B cell (primary cell): ENCODE data around the gene LAX1. TPM values are rescaled to one million over a fixed set of nuclear protein-coding genes. Genes with fewer than 3 reads are reported as not detected.
"Not testable (repeated sequence)": the region's sequence is repeated elsewhere in the genome, so short reads cannot be mapped to it uniquely, and the experiment has no call there.

Source experiments
- ATAC-seq: fragments of 200-7000 bp; cut with Tn5 transposase; one replicate; pipeline ENCODE4 v1.10.0; 2021; ENCODE audit warnings: low read depth, mild to moderate bottlenecking, moderate number of reproducible peaks, moderate library complexity
- CTCF ChIA-PET: fragments of 350-600 bp; sonication (Branson Sonifier 250); formaldehyde crosslinking; loops from one replicate; lab custom pipeline; 2021; ENCODE audit warnings: antibody characterized with exemption, inconsistent platforms; lab: Charles Lee
- POLR2A ChIA-PET: fragments of 350-600 bp; sonication (Branson Sonifier 250); formaldehyde crosslinking; loops from one replicate; lab custom pipeline; 2021; ENCODE audit warnings: antibody characterized with exemption; lab: Charles Lee
- DNase-seq: peaks from one replicate; pipeline ENCODE4 v3.0.0; 2013
- H2AFZ ChIP-seq: 2 replicates; pipeline ENCODE4 v1.6.1; 2012; ENCODE audit warnings: mild to moderate bottlenecking, low read depth, low read length; ENCODE audit not compliant: insufficient read depth, poor library complexity, severe bottlenecking
- H3K27ac ChIP-seq, 2 donors: 1 replicate in 1 of 2; 2 replicates in 1 of 2; pipeline ENCODE4 v1.5.1; 2012 to 2013; ENCODE audit warnings: low read length in 2 of 2, mild to moderate bottlenecking in 2 of 2, moderate library complexity in 1 of 2
- H3K27me3 ChIP-seq, 4 experiments: fragments of 200-600 bp in 1 of 4; sonication (generic) in 1 of 4; replicated peaks in 1 of 4; 1 replicate in 2 of 4; 2 replicates in 2 of 4; pipeline versions ENCODE4 v1.6.1 to v1.7.0; 2013 to 2016; ENCODE audit warnings: low read length in 3 of 4, mild to moderate bottlenecking in 2 of 4, mixed read lengths in 1 of 4, moderate library complexity in 1 of 4; ENCODE audit not compliant: insufficient read depth in 4 of 4, control insufficient read depth in 3 of 4; ENCODE audit errors: control extremely low read depth in 1 of 4
- H3K36me3 ChIP-seq, 2 experiments: replicated peaks in 1 of 2; 1 replicate in 1 of 2; 2 replicates in 1 of 2; pipeline versions ENCODE4 v1.6.1 to v1.7.1; 2013; ENCODE audit warnings: low read length in 1 of 2; ENCODE audit not compliant: insufficient read depth in 2 of 2, control insufficient read depth in 1 of 2; ENCODE audit errors: control extremely low read depth in 1 of 2, extremely low read depth in 1 of 2
- H3K4me1 ChIP-seq, 2 donors: fragments of 200-600 bp in 1 of 2; sonication (generic) in 1 of 2; 1 replicate in 1 of 2; 2 replicates in 1 of 2; pipeline versions ENCODE4 v1.5.1 to v1.6.1; 2013 to 2017; ENCODE audit warnings: low read length in 2 of 2; ENCODE audit not compliant: control insufficient read depth in 2 of 2, insufficient read depth in 2 of 2
- H3K4me2 ChIP-seq: replicated peaks from 2 replicates; pipeline ENCODE3; 2012; ENCODE audit warnings: mild to moderate bottlenecking, low read depth, low read length; ENCODE audit not compliant: poor library complexity, severe bottlenecking
- H3K4me3 ChIP-seq, 5 experiments: fragments of 200-600 bp in 1 of 5; sonication (generic) in 1 of 5; 1 replicate in 3 of 5; 2 replicates in 2 of 5; pipeline versions ENCODE4 v1.5.1 to v1.7.0; 2011 to 2016; ENCODE audit warnings: low read length in 4 of 5, mild to moderate bottlenecking in 4 of 5, low read depth in 2 of 5, control low read depth in 1 of 5, moderate library complexity in 1 of 5; ENCODE audit not compliant: insufficient read depth in 1 of 5; ENCODE audit errors: control extremely low read depth in 1 of 5, extremely low read depth in 1 of 5
- H3K79me2 ChIP-seq: fragments of 200-600 bp; sonication (generic); one replicate; pipeline ENCODE4 v1.6.0; 2016; ENCODE audit warnings: low read length; ENCODE audit not compliant: control insufficient read depth, insufficient read depth
- H3K9ac ChIP-seq: fragments of 200-600 bp; sonication (generic); 2 replicates; pipeline ENCODE4 v1.6.1; 2017; ENCODE audit warnings: mild to moderate bottlenecking, low read length, moderate library complexity
- H3K9me3 ChIP-seq, 3 donors: one replicate each; pipeline versions ENCODE4 v1.6.1 to v1.7.1; 2013; ENCODE audit warnings: low read length in 2 of 3; ENCODE audit not compliant: control insufficient read depth in 2 of 3, insufficient read depth in 1 of 3; ENCODE audit errors: control extremely low read depth in 1 of 3
- H4K20me1 ChIP-seq: 2 replicates; pipeline ENCODE4 v1.6.0; 2012; ENCODE audit warnings: mild to moderate bottlenecking, low read length; ENCODE audit not compliant: insufficient read depth, control insufficient read depth, poor library complexity, severe bottlenecking
- H3K27ac Mint-ChIP-seq: one replicate; pipeline ENCODE4 v1.8.0; 2021; ENCODE audit warnings: mixed read lengths
- H3K27me3 Mint-ChIP-seq: one replicate; pipeline ENCODE4 v1.8.0; 2021; ENCODE audit warnings: mixed read lengths
- H3K4me1 Mint-ChIP-seq: one replicate; pipeline ENCODE4 v1.8.0; 2021; ENCODE audit warnings: mixed read lengths
- H3K4me3 Mint-ChIP-seq: one replicate; pipeline ENCODE4 v1.8.0; 2021; ENCODE audit warnings: mixed read lengths
- H3K9me3 Mint-ChIP-seq: one replicate; pipeline ENCODE4 v1.8.0; 2022; ENCODE audit warnings: mixed read lengths; ENCODE audit not compliant: insufficient read depth
- CTCF ChIP-seq: fragments of 200-600 bp; IDR thresholded peaks from one replicate; pipeline ENCODE4 v1.8.0; 2022; ENCODE audit warnings: antibody characterized with exemption, mild to moderate bottlenecking
- EZH2 ChIP-seq: IDR thresholded peaks from 2 replicates; pipeline ENCODE4 v1.6.1; 2012; ENCODE audit warnings: borderline replicate concordance, low read depth, mild to moderate bottlenecking, moderate library complexity, low read length; ENCODE audit not compliant: insufficient read depth, poor library complexity, severe bottlenecking
- WGBS: methylation state at CpG from one replicate; pipeline ENCODE4 v1.1.5; 2013; ENCODE audit warnings: missing lambda C conversion rate; ENCODE audit not compliant: insufficient coverage; 5-methylcytosine and 5-hydroxymethylcytosine counted together
- intact Hi-C: fragments of 100-400 bp; cut with micrococcal nuclease; formaldehyde crosslinking; loops from one replicate; pipeline ENCODE4 v1.10.0; 2022
- polyA plus RNA-seq: library from polyadenylated mRNA; depleted of rRNA; stranded (reverse); fragments of >200 nt; gene quantifications from 2 replicates; pipeline ENCODE4 v1.2.3, GENCODE V29; 2012
- total RNA-seq, 2 donors: library from RNA; stranded (reverse); fragments of 120-200 nt in 1 of 2; gene quantifications; 1 replicate in 1 of 2; 2 replicates in 1 of 2; pipeline versions ENCODE4 v1.2.3 to v1.2.4, GENCODE V29; 2013 to 2022

LAX1 gene
- total and polyA plus RNA-seq, 2 donors (not counting 1 experiment from before 2014, with no cell fraction given), result 11.3 to 20.5 TPM

GRCh38 chr1:203760506-203760905, 4.5 kb upstream of the LAX1 start:
- no peak overlapping the region for H3K9ac ChIP-seq
- H3K4me1 ChIP-seq, result peaks cover 17 to 34% of the 10 kb centered on the region in 2 donors
- H3K79me2 ChIP-seq, result peaks cover 15% of the 10 kb centered on the region
- no peaks in the 10 kb centered on the region for H3K9me3 ChIP-seq
- H4K20me1 ChIP-seq, result no peaks in the 10 kb centered on the region
- intact Hi-C loops, result no loop called here
- H3K36me3 ChIP-seq, result no peaks in the 10 kb centered on the region
- TF ChIP-seq CTCF, result no peak
- TF ChIP-seq EZH2, result no peak
- H3K4me2 ChIP-seq, result no peak overlapping the region
- no peak for ATAC-seq
- POLR2A ChIA-PET, result no interaction called here
- no peaks in the 10 kb centered on the region for H3K27me3 ChIP-seq
- H3K27ac ChIP-seq, result no peak overlapping the region
- Mint-ChIP-seq H3K4me1 (peaks cover 35% of the 10 kb centered on the region), H3K9me3 (no peaks in the 10 kb centered on the region), H3K27me3 (no peaks in the 10 kb centered on the region), H3K4me3 (no peak overlapping the region), H3K27ac (no peak overlapping the region)
- CTCF ChIA-PET, result no interaction called here
- H3K4me3 ChIP-seq, result no peak overlapping the region
- WGBS, result 100% methylated on average over 2 of the region's 3 CpGs
- H2AFZ ChIP-seq, result no peak overlapping the region
- no peak for DNase-seq

- Mint-ChIP-seq H3K4me1 (peaks cover 30% of the 10 kb centered on the region), H3K27ac (peak overlapping the region; percentile 56)
- H3K27me3 ChIP-seq, H3K9ac ChIP-seq, H4K20me1 ChIP-seq, H3K36me3 ChIP-seq, CTCF ChIA-PET, H3K9me3 ChIP-seq, intact Hi-C loops, H3K4me3 ChIP-seq, H3K4me3 Mint-ChIP-seq, DNase-seq, H3K9me3 Mint-ChIP-seq, H3K4me2 ChIP-seq, POLR2A ChIA-PET, H2AFZ ChIP-seq, H3K27me3 Mint-ChIP-seq, ATAC-seq: not testable (repeated sequence)
- peaks cover 14 to 32% of the 10 kb centered on the region in 2 donors for H3K4me1 ChIP-seq
- peaks cover 24% of the 10 kb centered on the region for H3K79me2 ChIP-seq
- H3K27ac ChIP-seq, result peak overlapping the region in 1 of 2 donors; percentile 1
- WGBS, result 98% methylated on average over 5 of the region's 7 CpGs
These were observed 3.0 kb upstream of the LAX1 start for GRCh38 chr1:203761958-203762357.
